Uterus (tissue), 2 donors: Measurements from ENCODE around the gene STAB2.

Experiments
- CTCF ChIP-seq, 4 experiments: fragments of 200-600 bp in 2 of 4; fragments of 450-650 bp in 2 of 4; sonication (generic) in 2 of 4; IDR thresholded peaks; one replicate each; pipeline ENCODE4 v1.5.1; 2016 to 2019; ENCODE audit warnings: antibody characterized with exemption in 4 of 4, mild to moderate bottlenecking in 2 of 4, moderate library complexity in 1 of 4
- POLR2A ChIP-seq, 2 donors: fragments of 450-650 bp; IDR thresholded peaks; one replicate each; pipeline ENCODE4 v1.6.1; 2016; ENCODE audit warnings: antibody characterized with exemption in 2 of 2, mild to moderate bottlenecking in 1 of 2, moderate library complexity in 1 of 2

- no peak for TF ChIP-seq CTCF (IDR thresholded peaks at IDR 0.05)
- TF ChIP-seq POLR2A (IDR thresholded peaks at IDR 0.05), result no peak
Measured at GRCh38 chr12:103540319-103540718, 46.8 kb upstream of the STAB2 start.
